HG03575 (cell line): ENCODE data around the gene MEX3A.

Experiments
- ATAC-seq: cut with Tn5 transposase; IDR thresholded peaks from one replicate; pipeline ENCODE4 v1.9.1; 2021; ENCODE audit not compliant: unreplicated experiment, insufficient number of reproducible peaks, low FRiP score; ENCODE audit errors: extremely low read depth

Gene MEX3A

DNA sequence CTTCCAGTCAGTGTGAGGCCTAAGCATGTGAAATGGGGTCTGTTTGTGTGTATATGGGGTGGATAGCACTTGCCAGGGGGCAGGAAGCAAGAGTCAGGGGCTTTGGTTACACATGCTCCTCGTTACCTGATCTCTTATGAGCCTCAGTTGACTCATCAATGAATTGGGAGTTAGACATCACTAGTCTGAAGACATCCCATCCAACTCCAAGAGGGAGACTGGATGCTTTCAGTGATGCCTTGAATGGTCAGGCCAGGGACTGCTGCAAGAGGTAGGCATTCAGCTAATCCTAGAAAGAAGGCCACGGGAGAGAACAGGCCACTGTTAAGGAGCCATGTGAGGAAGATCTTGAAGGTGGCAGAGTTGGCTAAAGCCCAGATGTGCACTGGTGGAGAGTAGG lies 15.0 kb downstream of the MEX3A start:
- ATAC-seq, result no peak

DNA sequence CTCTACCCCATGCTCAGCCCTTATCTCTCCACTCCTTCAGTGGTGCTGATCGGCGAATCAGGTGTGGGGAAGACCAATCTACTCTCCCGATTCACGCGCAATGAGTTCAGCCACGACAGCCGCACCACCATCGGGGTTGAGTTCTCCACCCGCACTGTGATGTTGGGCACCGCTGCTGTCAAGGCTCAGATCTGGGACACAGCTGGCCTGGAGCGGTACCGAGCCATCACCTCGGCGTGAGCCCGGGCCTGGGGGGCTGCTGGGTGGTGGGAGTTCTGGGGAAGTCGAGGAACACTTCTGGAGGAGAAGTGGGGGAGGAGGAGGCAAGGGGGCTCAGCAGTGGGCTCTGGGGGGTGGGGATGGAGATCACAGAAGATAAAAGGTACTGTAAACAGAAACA lies 16.4 kb downstream of the MEX3A start:
- no peak for ATAC-seq

DNA sequence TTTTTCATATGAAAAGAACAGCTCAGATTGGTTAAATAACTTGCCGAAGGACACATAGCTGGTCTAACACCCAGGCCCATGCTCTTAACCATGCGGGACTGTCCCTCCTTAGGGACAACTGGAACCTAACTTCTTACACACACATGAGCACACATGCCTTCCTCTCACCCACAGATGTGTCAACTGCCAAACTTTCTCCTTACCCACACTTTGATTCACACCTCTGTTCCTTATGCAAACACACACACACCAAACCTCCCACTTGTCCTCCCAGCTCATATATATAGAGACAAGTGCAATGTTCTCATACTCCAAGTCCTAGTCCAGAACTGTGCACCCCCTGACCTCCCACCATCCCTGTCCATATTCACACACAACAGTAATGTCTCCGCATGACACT lies 17.1 kb downstream of the MEX3A start:
- no peak for ATAC-seq

DNA sequence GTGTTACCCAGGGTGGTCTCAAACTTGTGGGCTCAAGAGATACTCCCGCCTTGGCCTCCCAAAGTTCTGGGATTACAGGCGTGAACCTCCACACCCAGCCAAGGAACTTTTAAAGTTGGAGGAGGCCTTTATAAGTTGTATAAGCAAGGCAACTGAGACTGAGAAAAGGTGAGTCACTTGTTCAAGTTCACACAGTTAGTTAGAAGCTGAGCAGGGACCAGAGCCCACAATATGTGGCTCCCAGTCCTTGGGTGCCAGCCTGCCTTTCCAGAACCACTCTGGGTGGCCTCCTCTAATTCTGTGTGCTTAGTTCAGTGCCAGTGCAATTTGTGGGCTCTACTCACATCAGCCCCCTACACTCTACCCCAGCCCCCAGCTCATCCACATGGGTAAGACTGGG lies 17.6 kb downstream of the MEX3A start:
- no peak for ATAC-seq

DNA sequence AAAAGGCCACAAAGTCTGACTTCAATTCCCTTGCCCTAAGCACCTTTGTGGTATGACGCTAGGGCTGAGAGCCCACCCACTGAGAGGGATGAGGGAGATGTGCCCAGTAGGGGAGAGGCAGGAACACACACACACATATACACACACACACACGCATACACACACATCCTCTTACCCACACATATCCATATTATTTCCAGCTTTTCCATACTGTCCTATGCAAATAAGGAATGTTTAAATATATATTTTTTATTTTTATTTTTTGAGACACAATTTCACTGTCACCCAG lies 18.3 kb downstream of the MEX3A start:
- ATAC-seq, result no peak

DNA sequence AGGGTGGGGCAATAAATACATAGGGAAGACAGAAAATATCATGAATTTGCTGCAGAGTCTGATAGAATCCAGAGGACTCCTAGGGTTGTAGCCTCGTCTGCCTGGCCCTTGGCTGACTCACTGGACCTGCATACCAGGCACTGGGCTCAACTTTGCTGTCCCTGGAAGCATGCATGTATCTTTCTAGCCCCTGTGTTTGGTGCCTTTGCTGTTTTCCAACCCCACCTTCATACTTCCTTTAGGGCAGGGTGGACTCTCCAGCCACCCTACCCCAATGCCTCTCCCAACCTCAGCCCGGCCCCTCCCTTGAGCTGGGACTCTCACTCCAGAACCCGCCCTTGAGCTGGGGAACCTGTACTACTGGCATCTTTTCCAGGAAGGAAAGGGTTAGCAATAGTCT lies 20.1 kb downstream of the MEX3A start:
- ATAC-seq, result no peak

DNA sequence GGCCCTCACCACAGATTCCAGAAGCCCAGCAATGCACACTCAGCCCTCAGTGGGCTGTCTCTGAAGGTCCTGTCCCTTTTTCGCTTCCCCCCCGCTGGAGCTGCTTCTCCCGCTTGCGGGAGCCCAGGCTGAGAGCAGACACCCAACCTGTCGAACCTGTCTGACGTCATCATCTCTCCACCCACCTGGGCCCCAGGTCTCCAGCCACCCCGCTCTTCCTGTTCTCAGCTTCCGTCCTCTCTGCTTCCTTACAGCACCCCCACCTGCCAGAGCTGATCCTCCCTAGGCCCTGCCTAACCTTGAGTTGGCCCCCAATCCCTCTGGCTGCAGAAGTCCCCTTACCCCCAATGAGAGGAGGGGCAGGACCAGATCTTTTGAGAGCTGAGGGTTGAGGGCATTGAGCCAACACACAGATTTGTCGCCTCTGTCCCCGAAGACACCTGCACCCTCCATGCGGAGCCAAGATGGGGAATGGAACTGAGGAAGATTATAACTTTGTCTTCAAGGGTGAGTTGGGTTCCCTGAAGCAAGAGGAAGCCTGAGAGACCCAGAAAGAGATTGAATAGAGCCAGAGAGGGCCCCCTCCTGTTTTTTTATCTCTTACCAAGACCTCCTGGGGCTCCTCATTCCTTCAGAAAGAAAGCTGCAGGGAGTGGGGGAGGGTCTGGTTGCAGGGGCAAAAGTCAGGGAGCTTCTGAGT lies 21.2 kb downstream of the MEX3A start, which contains the start of gene RAB25:
TSS of gene RAB25 (plus strand) at position 224 of the 700 bp plus-strand sequence. CDS start at position 465, 241 bp downstream.
- no peak for ATAC-seq

DNA sequence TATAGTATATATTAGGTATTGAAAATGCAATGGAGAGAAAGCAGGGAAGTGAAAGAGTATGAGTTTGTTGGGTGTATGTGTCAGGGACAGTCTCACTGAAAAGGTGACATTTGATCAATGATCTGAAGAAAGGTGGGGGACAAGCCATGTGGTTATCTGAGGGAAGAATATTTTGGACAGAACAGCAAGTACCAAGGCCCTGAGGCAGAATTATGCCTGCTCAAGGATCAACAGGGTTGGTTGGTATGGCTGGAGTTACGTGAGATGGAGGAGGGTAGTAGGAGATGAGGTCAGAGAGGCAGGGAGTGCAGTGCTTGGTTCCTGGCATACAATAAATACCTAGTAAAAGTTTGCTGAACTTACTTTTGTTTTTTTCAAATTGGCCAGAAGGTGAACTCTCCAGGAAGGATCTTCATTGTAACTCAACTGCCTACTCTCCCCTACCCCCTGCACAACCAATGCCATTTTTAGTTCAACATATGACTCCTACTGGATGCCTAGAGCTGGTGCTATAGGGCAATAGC lies 25.9 kb downstream of the MEX3A start:
- no peak for ATAC-seq

DNA sequence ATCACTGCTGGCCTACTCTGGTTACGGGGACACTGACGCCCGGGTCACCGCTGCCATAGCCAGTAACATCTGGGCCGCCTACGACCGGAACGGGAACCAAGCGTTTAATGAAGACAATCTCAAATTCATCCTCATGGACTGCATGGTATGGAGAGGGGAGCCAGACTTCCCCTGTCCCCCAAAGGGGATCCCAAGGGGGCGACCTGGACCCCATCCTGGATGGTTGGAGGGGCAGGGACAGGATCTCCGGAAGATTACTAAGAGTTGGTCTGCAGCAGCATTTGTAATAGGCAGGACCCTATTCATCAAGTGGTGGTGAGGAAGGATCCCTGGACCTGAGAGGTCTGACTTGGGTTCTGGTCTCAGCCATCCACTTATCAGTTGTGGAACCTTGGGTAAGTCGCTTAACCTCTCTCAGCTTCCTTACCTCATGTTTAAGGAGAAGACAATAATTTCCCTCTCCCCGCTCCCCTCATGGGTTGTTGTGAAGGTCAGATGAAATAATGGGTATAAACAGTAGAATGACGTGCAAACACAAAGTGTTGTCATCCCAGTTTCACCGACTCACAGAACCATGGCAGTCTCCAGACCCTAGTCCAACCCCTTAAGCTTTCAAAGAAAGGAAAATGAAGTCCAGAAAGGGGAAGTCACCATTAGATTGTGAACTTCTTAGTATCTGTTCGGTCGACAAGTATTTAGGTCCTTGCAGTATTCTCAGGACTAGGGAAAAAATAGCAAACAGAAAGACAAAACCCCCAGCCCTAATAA lies 26.8 kb downstream of the MEX3A start:
- ATAC-seq, result no peak

DNA sequence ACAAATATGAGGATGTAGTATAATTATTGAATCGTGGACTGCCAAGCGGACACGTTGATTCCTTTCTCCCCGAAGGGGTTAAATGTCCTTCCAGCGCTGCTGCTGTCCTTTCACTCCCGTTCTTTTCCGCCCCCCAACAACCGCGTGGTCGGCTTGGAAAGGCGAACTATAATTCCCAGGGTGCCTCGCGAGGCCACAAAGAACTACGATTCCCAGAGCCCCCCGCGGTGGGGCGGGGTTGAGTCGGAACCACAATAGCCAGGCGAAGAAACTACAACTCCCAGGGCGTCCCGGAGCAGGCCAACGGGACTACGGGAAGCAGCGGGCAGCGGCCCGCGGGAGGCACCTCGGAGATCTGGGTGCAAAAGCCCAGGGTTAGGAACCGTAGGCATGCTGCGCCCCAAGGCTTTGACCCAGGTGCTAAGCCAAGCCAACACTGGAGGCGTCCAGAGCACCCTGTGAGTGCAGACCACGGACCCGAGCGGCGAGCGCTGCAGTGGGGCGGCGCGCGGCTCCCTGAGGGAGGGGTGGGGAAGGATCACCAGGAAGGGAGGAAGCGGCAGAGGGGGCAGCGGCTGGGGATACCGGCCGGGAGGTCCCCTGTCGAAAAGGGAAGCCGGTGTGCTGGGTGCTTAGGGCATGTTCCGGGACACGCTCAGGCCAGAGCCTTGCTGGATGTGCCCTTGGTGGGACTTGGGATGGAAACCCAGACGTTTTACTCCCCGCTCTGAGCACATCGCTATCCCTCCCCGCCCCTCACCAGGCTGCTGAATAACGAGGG lies 27.6 kb downstream of the MEX3A start, which contains the start of gene LAMTOR2:
TSS of gene LAMTOR2 (plus strand) at position 283 of the 781 bp plus-strand sequence. CDS start at position 391, 108 bp downstream.
- peak; percentile 49 for ATAC-seq

DNA sequence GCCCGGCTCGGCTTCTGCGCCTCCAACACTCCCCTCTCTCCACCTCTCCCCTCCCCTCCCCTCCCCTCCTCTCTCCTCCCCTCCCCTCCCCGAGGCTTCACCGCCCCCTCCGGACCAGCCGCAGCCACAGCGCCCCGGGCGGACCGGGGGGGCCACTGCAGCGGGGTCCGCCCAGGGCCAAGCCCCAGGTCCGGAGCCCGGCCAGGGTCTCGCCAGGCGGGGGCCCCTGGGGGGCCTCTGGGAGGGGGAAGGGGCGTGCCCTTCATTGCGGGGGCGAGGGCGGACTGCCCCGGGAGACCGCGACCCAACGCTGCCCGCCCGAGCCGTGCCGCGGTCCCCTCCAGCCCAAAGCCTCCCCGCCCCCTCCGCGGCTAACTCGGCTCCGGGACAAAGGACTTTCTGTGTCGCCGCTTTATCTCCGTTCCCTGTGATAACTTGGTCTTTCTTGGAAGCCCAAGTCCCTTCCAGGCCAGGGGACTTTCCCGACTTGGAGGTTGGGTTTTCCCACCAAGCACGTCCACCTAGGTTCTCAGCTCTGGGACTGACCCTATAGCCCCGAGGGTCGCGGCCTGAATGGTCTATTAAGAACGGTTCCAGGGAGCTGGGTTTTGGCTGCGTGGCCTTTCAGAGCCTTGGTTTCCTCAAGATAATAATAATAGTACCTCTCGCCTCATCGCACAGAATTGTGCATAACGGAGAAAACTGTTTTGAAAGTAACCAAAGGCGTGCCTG lies 28.3 kb downstream of the MEX3A start, which contains the start of gene UBQLN4:
TSS of gene UBQLN4 (minus strand) at position 31 of the 732 bp plus-strand sequence. CDS start 97 bp downstream, outside the sequence.
- ATAC-seq, result no peak

DNA sequence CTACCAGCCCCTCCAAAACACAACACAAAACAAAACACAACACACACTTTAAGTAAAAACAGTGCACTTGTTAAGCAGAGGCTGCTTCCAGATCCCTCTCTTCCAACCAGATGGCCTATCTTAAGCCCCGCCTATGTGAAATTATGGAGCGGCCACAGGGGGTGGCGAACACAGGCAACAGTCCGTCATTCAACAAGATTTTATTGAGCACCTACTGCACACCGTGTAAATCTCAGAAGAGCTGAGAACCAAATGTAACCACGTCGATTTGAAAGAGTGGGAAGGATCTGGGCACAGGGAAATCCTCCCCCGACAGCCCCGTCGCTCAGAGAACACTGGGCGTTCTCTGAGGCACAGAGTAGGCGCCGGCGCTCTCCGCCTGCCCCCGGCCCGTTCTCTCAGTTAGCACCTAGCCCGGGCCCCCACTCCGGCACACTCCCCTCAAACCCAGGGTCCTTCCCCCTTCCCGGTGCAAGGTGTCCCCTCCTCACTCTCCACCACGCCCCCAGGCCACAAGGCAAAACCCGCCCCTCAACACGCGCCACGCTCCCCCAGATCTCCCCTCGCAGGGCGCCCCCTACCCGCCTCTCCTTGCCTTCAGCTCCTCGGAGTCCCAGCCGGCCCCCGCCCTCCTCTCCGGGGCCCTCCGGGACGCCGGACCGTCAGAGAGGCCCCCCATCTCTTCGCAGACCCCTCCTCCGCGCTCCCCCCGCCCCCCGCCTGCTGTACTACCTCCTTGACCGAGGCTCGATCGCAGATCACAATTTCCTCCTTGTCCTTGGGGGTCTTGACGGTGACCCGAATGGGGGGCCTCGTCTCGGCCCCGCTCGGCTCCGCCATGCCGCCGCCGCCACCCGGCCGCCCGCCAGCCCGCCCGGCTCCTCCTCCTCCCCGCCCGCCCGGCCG lies 29.1 kb downstream of the MEX3A start:
- no peak for ATAC-seq

DNA sequence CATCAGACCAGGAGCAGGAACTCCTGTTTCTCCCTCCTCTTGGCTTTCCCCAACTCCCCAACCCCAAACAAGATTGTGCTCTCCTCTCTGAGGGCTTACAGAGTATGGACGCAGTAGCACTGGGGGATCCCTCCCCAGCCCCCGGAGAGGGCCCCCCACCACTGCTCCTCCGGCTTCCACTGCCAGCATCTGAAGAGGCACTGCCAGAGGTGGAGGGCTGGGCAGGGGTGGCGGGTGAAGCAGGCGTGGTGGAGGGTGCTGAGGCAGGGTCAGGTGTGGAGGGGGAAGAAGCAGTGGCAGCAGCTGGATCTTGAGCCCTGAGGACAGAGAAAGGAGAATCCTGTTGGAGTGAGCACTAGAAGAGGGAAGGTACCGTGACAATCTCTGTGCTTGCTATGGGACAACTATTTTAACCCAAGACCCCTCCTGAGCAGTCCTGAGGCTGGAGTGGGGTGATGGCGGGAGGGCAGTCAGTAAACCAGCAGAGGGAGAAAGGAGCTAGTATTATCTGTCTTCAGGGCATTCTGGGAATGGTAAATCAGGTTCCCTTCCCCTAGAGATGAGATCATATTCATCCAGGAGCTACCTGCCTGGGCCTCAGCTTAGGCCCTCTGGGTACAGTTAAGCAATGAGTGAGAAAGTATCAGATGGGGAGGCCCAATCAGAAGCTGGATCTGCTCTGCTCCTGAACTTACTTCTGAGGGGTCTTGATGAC lies 31.1 kb downstream of the MEX3A start:
- ATAC-seq, result no peak

DNA sequence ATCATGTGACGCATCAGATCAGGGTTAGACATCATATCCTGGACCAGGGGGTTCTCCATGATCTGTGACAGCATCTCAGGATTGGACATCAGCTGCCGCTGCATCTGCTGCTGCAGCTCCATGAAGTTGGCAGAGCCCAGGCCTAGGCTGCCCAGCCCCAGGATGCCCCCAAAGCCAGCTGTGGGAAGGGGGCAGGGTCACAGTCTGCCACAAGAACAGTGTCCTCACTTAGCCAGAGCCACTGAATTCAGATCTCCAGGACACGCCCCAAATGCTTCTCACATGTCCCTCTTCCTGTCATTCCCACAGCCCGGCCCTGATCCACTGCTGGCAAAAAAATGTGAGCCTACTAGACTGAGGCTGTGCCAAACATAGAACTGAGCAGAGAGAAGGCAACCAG lies 31.9 kb downstream of the MEX3A start:
- ATAC-seq, result no peak

DNA sequence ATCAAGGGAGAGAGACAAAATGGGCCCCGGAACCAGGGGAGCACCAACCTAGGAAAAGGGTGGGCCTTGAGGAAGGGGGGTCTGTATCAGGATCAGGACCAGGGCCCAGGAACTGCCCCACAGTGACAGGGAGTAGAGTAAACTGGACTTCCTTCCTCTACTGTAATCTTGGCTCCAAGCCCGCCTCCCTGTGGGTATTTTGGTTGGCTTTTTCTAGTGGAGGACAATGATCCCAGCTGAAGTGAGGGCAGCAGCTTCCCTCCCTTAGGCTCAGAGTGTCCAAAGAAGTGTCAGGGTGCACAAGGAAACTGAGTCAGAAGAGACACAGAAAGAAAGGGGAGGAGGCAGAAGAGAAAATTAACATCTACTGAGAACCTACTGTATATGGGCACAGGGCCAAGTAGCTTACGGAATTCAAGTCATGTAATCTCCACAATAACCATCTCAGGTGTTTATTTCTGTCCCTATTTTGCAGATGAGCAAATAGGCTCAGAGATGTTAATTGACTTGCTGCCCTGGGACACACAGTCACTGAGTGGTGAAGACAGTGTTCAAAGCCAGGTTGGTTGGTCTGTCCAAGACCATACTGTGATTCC lies 33.5 kb downstream of the MEX3A start:
- no peak for ATAC-seq

DNA sequence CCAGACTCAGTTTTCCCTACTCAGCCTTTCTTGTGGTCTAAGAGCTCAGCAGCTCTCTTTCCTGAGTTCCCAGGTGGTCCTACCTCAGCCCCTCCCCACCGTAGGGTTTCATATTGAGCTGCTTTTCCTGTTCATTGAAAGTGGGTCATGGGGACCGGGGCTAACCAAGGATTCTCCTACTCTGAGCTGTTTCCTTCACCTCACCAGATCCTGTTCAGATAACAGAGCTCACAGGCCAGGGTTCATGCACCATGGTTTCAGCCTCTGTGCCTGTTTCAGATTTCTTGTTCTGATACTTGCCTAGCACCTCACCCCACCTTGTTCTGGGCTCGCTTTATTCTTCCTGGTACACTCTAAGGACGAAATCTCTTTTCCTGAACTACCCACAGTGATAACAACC lies 37.2 kb downstream of the MEX3A start:
- no peak for ATAC-seq

DNA sequence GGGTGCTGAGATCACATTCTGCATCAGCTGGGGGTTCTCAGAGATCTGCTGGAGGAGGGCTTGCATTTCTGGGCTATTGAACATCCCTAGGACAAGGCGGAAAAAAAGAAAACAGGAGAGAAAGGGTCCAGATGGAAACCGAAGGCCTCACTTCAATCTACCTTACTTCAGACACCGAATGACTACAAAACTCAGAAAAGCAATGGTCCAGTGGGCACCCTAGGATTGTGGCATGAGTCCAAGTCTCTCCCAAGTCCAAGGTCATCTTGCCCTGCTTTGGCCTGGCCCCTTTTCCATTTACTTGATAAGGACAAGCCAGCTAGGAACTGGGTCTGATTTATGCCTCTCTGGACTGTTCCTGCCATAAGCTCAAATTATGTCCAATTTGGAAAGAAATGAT lies 39.4 kb downstream of the MEX3A start:
- ATAC-seq, result no peak
